ENCODE results near the gene DOCK1. TPM values are rescaled to one million over a fixed set of nuclear protein-coding genes. Genes with fewer than 3 reads are reported as not detected.

DOCK1 gene
- total and polyA plus RNA-seq, 2 donors (not counting 1 experiment from before 2014, with no cell fraction given) = 20.5 to 91.0 TPM

GRCh38 chr10:127343821-127344220 is 438.6 kb downstream of the DOCK1 start:
- no peaks in the 10 kb centered on the region for H3K79me2 ChIP-seq (ENCODE audit: control insufficient read depth, insufficient read depth, low read length)
- no peak overlapping the region for H3K27ac ChIP-seq (ENCODE audit: insufficient read depth, low read length)
- no peaks in the 10 kb centered on the region for H3K4me1 ChIP-seq (ENCODE audit: control insufficient read depth, extremely low read depth, insufficient read depth, low read length)
- H3K4me3 ChIP-seq (replicated peaks in 1 of 4; ENCODE audit: control extremely low read depth in 1 of 4, insufficient read depth in 1 of 4, low read depth in 3 of 4, low read length in 4 of 4) = no peak overlapping the region
- no peaks in the 10 kb centered on the region for H3K27me3 ChIP-seq (ENCODE audit: control insufficient read depth, insufficient read depth, low read length)
- no peaks in the 10 kb centered on the region for H3K36me3 ChIP-seq (ENCODE audit: control insufficient read depth, insufficient read depth, low read length)
- H3K9me3 ChIP-seq (ENCODE audit: control insufficient read depth, insufficient read depth, low read depth, low read length) = no peaks in the 10 kb centered on the region
- no peak for TF ChIP-seq CTCF (conservative IDR thresholded peaks at IDR 0.05 in 1 of 2, IDR thresholded peaks at IDR 0.05 in 1 of 2; ENCODE audit: low read depth in 1 of 2, low read length in 2 of 2)
- no peak for TF ChIP-seq EZH2 (IDR thresholded peaks at IDR 0.05; ENCODE audit: low read length, missing control alignments)
- H3K9ac ChIP-seq (ENCODE audit: insufficient read depth, low read length) = no peak overlapping the region
- no peak overlapping the region for H3K4me2 ChIP-seq (ENCODE audit: extremely low read depth, insufficient read depth, low read length)
- no peak overlapping the region for H2AFZ ChIP-seq (ENCODE audit: low read length)
- no peak for DNase-seq (ENCODE audit: low read depth in 2 of 2)
- no peaks in the 10 kb centered on the region for H4K20me1 ChIP-seq (ENCODE audit: control insufficient read depth, extremely low read depth, insufficient read depth, low read length)

GRCh38 chr10:127344346-127344745 is 439.1 kb downstream of the DOCK1 start:
- TF ChIP-seq EZH2 (IDR thresholded peaks at IDR 0.05; ENCODE audit: low read length, missing control alignments) (no peak), CTCF (conservative IDR thresholded peaks at IDR 0.05 in 1 of 2, IDR thresholded peaks at IDR 0.05 in 1 of 2; ENCODE audit: low read depth in 1 of 2, low read length in 2 of 2) (no peak)
- H3K27ac ChIP-seq (ENCODE audit: insufficient read depth, low read length) = no peak overlapping the region
- no peaks in the 10 kb centered on the region for H3K9me3 ChIP-seq (ENCODE audit: control insufficient read depth, insufficient read depth, low read depth, low read length)

GRCh38 chr10:127345231-127345965 is 440.2 kb downstream of the DOCK1 start:
- TF ChIP-seq CTCF (conservative IDR thresholded peaks at IDR 0.05 in 1 of 2, IDR thresholded peaks at IDR 0.05 in 1 of 2; ENCODE audit: low read depth in 1 of 2, low read length in 2 of 2) (no peak), EZH2 (IDR thresholded peaks at IDR 0.05; ENCODE audit: low read length, missing control alignments) (no peak)
- H4K20me1 ChIP-seq (ENCODE audit: control insufficient read depth, extremely low read depth, insufficient read depth, low read length) = no peaks in the 10 kb centered on the region
- no peaks in the 10 kb centered on the region for H3K27me3 ChIP-seq (ENCODE audit: control insufficient read depth, insufficient read depth, low read length)
- no peak for DNase-seq (ENCODE audit: low read depth in 2 of 2)
- no peaks in the 10 kb centered on the region for H3K79me2 ChIP-seq (ENCODE audit: control insufficient read depth, insufficient read depth, low read length)
- no peak overlapping the region for H3K9ac ChIP-seq (ENCODE audit: insufficient read depth, low read length)
- no peaks in the 10 kb centered on the region for H3K9me3 ChIP-seq (ENCODE audit: control insufficient read depth, insufficient read depth, low read depth, low read length)
- H3K4me3 ChIP-seq (replicated peaks in 1 of 4; ENCODE audit: control extremely low read depth in 1 of 4, insufficient read depth in 1 of 4, low read depth in 3 of 4, low read length in 4 of 4) = no peak overlapping the region
- no peak overlapping the region for H2AFZ ChIP-seq (ENCODE audit: low read length)
- H3K4me2 ChIP-seq (ENCODE audit: extremely low read depth, insufficient read depth, low read length) = no peak overlapping the region
- no peak overlapping the region for H3K27ac ChIP-seq (ENCODE audit: insufficient read depth, low read length)
- no peaks in the 10 kb centered on the region for H3K4me1 ChIP-seq (ENCODE audit: control insufficient read depth, extremely low read depth, insufficient read depth, low read length)
- no peaks in the 10 kb centered on the region for H3K36me3 ChIP-seq (ENCODE audit: control insufficient read depth, insufficient read depth, low read length)

More at GRCh38 chr10:127344346-127344745, 439.1 kb downstream of the DOCK1 start:
- Histone ChIP-seq H3K79me2 (ENCODE audit: control insufficient read depth, insufficient read depth, low read length) (no peaks in the 10 kb centered on the region), H3K36me3 (ENCODE audit: control insufficient read depth, insufficient read depth, low read length) (no peaks in the 10 kb centered on the region), H3K9ac (ENCODE audit: insufficient read depth, low read length) (no peak overlapping the region), H3K4me3 (replicated peaks in 1 of 4; ENCODE audit: control extremely low read depth in 1 of 4, insufficient read depth in 1 of 4, low read depth in 3 of 4, low read length in 4 of 4) (no peak overlapping the region), H2AFZ (ENCODE audit: low read length) (no peak overlapping the region), H3K4me1 (ENCODE audit: control insufficient read depth, extremely low read depth, insufficient read depth, low read length) (no peaks in the 10 kb centered on the region), H3K4me2 (ENCODE audit: extremely low read depth, insufficient read depth, low read length) (no peak overlapping the region), H4K20me1 (ENCODE audit: control insufficient read depth, extremely low read depth, insufficient read depth, low read length) (no peaks in the 10 kb centered on the region), H3K27me3 (ENCODE audit: control insufficient read depth, insufficient read depth, low read length) (no peaks in the 10 kb centered on the region)
- DNase-seq (ENCODE audit: low read depth in 2 of 2) = no peak

All from fibroblast of lung (primary cell).